Measurements from ENCODE around the gene GOLM1.

- TF ChIP-seq CTCF (IDR thresholded peaks at IDR 0.05), result no peak
- no peak for TF ChIP-seq POLR2AphosphoS5 (IDR thresholded peaks at IDR 0.05)
Observed at GRCh38 chr9:86096386-86096785, 3.0 kb downstream of the GOLM1 start.

Data from sigmoid colon (tissue), 4 donors.